NT2/D1 (cell line): ENCODE results near the gene ABI2.

Source experiments
- SUZ12 ChIP-seq: IDR thresholded peaks from 2 replicates; pipeline ENCODE4 v1.6.1; 2011; ENCODE audit not compliant: insufficient read length, insufficient read depth; ENCODE audit errors: extremely low read depth
- YY1 ChIP-seq: IDR thresholded peaks from 2 replicates; pipeline ENCODE4 v1.6.1; 2011; ENCODE audit not compliant: insufficient read length, insufficient read depth
- ZNF274 ChIP-seq: IDR thresholded peaks from 2 replicates; pipeline ENCODE4 v1.6.1; 2011; ENCODE audit warnings: mild to moderate bottlenecking, low read depth, low read length

- no peak for TF ChIP-seq ZNF274
- TF ChIP-seq SUZ12, result no peak
- TF ChIP-seq YY1, result no peak
Observed at GRCh38 chr2:203442463-203442862, 114.3 kb downstream of the ABI2 start.
